NOMO-1 (cell line): ENCODE measurements around the gene DIO3.

Experiments used
- DNase-seq, 2 experiments: peaks; one replicate each; lab custom pipeline; 2025; ENCODE audit not compliant: unreplicated experiment in 2 of 2; lab: John Stamatoyannopoulos, UW

The DIO3 gene

DNA sequence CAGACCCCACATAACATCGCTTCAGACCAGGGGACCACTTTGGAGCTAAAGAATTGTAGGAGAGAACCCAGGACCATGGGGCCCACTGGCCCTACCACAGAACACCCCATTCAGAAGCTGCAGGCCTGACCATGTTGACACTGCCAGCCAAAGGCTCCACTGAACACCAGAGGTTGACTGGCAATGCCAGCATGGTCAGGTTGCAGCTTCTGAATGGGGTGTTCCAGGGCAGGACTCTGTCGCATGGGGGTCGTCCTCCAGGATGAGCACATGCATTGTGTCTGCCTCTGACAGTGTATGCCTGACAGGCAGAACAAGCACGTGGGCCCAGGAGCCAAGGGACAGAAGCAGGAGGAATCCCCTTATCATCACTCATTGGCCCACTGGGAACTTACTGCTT, 34.1 kb downstream of the DIO3 start:
- no peak for DNase-seq

DNA sequence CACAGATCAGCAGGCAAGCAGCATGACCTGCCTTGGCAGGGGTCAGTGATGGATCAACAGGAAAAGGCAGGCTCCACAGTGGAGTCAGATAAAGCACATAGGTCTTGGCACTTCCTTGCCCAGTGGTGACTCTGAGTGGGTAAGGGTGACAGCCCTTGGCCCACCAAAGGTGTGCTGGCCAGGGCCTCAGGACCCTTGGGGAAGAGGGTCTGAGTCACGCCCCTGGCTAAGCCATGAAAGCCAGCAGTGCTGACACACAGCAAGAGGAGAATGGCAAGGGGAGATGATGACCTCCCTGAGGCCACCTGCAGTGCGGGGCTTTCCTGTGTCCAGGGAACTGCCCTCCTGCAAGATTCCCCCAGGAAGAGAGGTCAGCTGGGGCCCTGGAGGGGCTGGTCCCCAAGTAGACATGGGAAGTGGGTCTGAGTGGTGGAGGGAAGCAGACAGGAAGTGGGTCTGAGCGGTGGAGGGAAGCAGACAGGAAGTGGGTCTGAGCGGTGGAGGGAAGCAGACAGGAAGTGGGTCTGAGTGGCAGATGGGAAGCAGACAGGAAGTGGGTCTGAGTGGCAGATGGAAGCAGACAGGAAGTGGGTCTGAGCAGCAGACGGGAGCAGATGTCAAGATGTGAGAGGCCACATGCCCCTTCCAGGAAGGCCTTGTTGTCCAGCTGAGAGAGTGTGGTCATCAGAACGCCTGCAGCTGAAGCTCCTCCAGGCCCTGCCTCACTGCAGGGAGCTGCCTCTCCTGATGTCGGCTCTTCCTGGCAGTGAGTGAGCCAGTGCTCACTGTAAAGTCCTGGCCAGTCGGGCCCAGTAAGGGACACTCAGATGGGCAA, 34.8 kb downstream of the DIO3 start:
- no peak for DNase-seq

DNA sequence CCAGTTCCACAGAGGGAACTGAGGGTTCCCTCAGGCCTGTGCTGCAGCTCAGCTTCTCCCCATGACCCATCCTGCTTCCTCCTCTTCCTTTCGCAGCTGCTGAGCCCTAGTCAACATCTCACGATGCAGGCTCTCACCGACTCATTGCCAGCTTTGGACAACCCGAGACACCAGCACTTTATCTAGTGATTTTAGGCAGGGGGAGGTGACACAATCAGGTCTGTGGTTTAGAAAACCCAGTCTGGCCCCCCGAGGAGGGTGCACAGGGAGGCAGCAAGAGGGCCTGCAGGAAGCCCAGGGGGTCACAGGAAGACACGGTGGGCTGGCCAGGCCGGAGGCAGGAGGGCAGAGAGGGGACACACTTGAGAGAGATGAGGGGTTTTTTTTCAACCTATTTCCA, 35.4 kb downstream of the DIO3 start:
- DNase-seq, result no peak

DNA sequence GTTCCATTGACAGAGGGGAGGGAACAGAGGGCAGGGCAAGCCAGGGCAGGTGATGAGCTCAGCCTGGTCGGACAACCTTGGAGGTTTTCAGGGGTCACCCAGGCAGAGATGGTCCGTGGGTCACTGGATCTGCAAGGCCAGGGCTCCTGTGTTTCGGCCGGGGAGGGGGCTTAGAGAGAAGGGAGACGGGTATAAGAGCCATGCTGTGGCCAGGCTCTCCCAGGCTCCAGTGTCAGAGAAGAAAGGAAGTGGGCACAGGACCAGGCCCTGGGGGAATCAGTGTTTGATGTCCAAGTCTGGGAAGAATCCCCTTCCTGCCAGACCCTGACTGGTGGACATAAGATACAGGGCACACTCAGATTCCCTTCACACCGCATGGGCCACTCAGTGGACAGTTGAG, 36.9 kb downstream of the DIO3 start:
- DNase-seq, result no peak

DNA sequence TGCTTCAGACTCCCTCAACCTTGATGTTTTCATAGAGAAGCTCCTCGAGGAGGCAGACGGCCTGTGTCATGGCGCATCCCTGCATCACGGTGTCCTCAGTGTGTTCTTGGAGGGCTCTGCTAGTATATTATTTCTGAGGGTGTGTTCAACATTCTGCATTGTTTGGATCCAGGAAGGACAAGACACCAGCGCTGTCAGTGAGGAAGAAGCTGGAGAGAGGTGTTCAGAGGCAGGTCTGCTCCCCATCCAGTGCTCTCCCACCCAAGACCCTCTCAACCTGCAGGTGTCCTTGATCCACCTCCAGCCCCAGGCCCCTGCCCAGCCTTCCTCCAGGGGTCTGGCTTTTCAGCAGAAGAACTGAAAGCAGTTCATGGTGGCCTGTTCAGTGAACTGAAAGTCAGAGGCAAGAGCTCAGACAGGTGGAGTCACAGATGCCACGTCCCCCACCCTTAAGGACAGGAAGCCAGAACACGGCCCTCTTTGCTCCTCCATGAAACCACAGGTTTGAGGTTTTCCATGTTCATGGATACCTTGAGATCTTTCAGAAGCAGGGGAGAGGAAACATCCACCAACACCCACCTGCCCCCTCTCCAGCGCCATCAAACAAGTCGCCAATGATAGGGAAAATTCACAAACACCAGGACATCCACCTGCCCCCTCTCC, 37.4 kb downstream of the DIO3 start:
- DNase-seq, result no peak

DNA sequence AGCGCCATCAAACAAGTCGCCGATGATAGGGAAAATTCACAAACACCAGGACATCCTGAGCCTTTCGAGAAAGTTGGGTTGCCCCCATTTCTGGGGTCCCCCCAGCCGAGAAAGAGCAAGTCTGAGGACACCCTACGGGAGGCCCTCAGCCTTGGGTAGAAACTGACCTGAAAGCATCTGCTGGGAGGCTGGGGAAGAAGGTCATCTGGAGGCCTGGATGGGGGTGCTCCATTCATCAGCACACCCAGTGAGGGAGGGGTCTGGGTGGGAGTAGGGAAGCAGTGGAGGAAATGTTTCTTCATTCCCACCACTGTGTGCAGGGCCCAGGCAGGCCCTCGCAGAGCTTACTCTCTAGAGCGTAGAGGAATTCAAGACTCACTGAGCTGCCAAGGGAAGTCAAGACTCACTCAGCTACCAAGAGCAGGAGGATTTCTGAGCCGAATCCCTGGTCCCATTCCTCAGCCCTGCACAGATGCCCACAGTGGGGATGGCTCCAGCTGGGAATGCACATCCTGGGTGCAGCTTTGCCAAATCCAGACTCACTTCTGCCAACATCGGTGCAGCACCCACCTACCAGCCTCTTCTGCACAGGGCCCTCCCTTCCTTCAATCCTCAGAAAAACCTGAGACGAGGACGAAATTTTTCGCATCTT, 38.1 kb downstream of the DIO3 start:
- DNase-seq, result no peak

DNA sequence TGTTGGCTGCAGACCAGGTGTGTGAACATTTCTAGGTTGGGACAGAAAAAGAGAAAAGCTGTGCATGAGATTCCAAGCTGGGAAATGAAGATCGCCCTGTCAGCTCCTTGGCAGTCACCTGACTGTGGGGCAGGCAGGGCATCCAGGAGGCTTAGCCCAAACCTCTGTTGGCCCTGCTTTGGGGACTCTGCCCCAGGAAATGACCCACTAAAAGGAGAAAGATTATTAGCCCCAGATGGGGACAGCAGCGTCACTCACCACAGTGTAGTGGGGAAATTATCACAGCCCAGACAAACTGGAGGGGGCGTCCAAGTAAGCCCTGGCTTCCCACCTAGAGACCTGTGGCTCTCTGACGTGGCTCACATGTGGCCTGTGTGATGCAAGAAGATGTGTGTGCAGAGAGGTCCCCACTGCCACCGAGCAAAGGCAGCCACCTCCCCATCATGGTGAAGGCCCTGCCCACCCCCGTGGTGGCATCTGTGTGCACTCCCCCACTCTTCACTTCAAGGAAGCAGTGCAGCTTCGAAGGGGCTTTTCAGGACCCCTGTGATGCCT, 39.1 kb downstream of the DIO3 start:
- no peak for DNase-seq

DNA sequence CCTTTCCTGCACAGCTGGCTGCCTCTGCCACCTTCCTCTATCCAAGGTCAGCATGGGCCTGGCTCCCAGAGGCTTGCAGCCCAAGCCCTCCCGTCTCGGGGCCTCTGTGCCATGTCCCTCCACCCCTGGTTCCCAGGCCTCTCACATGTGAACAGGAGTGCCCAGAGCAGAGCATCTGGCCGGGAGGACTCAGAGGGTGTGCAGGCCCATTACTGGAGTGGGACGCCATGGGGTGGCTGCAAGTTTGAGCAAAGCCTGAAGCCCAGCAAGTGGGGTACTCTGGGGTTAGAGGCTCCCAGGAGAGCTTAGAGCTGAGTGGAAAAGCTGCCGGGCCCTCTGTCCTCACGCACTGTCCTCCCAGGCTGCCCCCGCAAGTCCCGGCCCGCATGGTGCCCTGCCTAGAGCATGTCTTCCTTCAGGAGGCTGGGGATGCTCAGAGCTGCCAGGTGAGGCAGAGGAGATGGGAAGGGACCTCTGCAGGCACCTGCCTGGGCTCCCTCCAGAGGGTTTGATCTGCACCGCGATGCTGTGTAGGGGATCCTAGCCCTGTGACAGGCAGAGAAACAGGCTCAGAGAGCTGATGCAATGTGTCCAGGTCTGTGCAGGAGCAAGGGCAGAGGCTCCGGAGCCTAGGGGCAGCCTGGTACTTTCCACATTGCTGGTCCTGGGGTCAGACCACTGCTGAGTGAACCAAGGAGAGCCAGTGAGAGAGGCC, 39.8 kb downstream of the DIO3 start:
- DNase-seq, result no peak

DNA sequence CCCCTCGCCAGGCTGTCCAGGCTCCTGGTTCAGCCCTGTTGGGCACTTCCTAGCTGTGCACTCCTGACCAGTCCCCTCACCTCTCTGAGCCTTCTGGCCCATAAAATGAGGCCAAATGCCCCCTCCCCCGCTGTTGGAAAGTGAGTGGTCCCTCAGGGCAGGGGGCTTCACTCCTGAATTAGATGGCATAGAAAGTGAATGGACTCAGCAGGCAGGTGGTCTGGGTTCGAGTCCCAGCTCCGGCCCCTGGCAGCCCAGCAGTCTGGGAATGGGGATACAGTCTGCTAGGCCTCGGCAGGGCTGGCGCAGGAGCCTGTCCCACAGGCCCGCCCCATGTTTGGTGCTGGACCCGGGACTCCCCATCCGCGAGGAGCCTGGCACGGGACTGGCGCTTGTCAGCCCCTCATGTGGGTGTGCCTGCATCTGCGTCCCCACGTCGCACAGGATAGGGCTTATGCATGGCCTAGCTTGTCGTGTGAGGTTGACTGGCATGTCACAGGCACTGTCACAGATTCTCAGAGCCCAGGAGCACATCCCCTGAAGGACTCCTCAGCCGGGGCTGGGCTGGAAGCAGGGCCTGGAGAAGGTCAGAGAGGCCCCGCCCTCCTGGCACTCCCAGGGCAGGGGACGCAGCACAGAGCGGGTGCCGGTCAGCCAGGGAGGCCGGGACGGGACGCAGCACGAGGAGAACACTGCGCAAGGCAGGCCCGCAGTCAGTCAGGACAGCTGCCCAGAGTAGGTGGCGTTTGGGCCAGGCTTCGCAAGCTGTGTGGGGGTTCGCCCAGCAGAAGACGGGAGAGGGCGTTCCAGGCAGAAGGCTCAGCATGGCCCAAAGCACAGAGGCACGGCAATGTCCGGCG, 40.5 kb downstream of the DIO3 start:
- DNase-seq, result no peak

DNA sequence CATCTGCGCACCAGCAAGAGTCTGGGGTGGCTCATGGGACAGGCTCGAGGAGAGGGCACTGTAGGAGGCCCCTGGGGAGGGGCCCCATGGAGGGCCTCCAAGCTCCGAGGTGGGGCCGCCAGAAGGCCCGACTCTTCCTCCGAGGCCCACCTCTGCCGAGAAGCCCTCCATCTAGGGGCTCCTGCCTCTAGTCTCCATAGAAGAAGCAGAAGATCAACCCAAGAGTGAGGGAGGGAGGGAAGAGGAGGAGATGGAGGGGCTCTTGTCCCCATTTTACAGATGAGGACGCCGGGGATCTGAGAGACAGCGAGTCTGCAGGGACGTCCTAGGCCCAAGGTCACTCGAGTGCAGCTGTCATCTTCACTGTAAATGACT, 41.2 kb downstream of the DIO3 start:
- no peak for DNase-seq

DNA sequence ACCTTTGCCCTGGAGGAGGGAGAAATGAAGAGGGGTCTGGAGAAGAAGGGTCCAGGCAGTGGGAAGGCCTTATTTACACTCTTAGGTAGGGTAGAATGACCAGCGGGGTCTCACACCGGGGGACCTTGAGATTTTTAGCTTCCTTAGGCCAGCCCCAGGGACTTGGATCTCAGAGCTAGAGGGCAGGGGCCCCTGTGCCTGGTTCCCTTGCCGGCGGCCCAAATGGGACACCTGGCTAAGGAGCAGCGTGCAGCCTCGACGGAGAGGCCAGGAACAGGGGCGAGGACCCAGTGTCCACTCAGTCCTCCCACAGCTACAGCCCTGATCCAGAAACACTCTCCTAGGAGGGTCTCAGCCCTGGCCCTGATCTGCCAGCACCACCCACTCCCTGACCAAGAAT, 41.8 kb downstream of the DIO3 start:
- DNase-seq, result no peak

DNA sequence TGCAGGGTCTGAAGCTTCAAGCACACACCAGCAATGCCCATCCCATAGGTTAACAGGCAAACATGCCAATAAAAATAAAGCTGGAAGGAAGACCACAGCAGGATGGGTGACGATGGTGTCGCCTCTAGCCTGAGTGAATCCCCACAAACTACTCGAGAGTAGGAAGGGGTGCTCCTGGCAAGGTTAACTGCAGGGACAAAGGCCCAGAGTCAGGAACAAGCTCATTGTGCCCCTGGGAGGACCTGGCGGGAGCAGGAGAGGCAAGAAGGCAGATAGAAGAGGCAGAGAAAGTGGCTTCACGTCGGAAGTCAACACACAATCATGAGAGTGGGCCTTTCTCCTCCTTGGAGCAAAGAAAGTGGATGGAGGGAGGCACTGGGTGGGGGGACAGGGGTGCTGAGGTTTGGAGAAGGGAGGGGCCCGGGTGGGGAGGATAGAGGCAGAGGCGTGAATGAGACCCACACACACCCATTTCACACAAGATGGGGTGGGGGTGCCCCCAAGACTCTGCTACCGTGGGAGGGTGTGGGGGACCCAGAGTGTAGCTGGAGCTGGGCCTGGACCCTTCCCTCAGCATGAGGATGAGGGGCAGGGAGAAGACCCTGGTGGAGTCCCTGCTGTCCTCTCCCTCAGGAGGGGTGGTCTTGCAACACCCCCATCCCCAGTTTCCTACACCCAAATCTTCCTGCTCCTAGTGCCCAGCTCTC, 43.1 kb downstream of the DIO3 start:
- no peak for DNase-seq

DNA sequence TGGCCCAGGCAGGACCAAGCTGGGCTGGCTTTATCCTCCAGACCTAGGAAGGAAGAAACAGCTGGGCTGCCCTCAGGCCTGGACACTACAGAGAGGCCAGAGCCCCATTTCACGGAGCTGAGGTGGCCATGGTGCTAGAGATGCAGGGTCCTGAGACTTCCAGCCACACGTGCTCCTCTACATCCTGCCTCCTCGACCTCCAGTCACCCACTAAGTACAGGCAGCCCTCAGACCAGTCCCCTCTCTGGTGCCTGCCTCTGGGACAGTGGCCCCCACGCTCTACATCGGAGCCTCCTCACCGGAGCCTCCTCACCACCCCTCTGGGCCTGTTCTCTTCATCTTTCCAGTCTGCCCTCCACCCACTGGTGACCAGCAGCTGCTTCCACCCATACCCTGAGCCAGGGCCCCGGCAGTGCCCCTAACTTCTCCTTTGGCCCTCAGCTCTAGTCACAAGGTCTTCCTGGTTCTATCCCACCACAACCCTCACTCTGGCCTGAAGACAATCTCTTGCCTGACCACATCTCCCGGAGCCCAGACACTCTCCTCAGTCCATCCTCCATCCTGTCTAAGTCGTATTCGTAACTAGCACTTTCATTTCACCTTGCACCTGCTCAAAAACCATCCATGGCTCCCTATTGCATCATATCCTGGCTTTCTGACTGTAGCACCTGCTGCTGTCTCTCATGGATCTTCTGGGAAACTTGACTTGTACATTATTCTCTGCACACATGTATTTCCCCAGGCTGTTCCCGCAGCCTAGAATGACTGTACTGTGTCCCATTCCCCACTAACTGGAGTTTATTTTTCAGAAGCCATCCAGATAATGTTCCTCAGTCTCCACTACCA, 43.9 kb downstream of the DIO3 start:
- no peak for DNase-seq

DNA sequence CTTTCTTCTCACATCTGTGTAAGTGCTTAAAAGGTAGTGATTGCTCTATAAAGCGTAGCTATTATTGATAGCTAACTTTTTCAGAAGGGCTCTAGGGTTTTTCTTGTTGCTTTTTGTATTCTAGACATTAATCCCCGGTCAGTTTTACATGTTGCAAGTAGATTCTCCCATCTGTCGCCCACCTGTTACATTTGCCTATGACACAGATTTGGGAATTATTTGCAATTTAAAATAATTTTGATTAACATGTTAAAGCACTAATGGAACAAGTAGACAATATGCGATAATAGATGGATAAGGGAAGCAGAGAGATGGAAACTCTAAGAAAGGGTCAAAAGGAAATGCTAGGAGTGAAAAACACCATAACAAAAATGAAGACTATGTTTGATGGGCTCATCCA, 44.5 kb downstream of the DIO3 start:
- no peak for DNase-seq
